Measurements from ENCODE around the gene ZFPM1.
"Not testable (repeated sequence)": the region's sequence is repeated elsewhere in the genome, so short reads cannot be mapped to it uniquely, and the experiment has no call there.

ZFPM1 gene

GRCh38 chr16:88480829-88481228 lies 27.7 kb downstream of the ZFPM1 start:
- DNase-seq = no peak
- no peak for ATAC-seq

GRCh38 chr16:88481851-88482250 lies 28.8 kb downstream of the ZFPM1 start:
- ATAC-seq (no peak), DNase-seq (no peak)

- DNase-seq = no peak
- no peak for ATAC-seq
These were observed 29.7 kb downstream of the ZFPM1 start for GRCh38 chr16:88482630-88483391.

GRCh38 chr16:88483392-88483641 lies 30.2 kb downstream of the ZFPM1 start:
- ATAC-seq = no peak

GRCh38 chr16:88484505-88485365 lies 31.7 kb downstream of the ZFPM1 start:
- no peak for ATAC-seq

More at GRCh38 chr16:88483392-88483641, 30.2 kb downstream of the ZFPM1 start:
- DNase-seq = no peak

GRCh38 chr16:88485366-88485741 lies 32.3 kb downstream of the ZFPM1 start:
- not testable (repeated sequence) for DNase-seq, ATAC-seq

More at GRCh38 chr16:88484505-88485365, 31.7 kb downstream of the ZFPM1 start:
- no peak for DNase-seq

GRCh38 chr16:88486398-88487123 lies 33.5 kb downstream of the ZFPM1 start:
- DNase-seq (no peak), ATAC-seq (no peak)

- DNase-seq (no peak), ATAC-seq (no peak)
These were observed 34.0 kb downstream of the ZFPM1 start for GRCh38 chr16:88487124-88487432.

- no peak for DNase-seq
- no peak for ATAC-seq
These were observed 35.1 kb downstream of the ZFPM1 start for GRCh38 chr16:88487920-88488851.

GRCh38 chr16:88489163-88489741 lies 36.2 kb downstream of the ZFPM1 start:
- ATAC-seq (no peak), DNase-seq (no peak)

GRCh38 chr16:88491001-88491559 lies 38.0 kb downstream of the ZFPM1 start:
- DNase-seq (no peak), ATAC-seq (no peak)

- ATAC-seq (no peak), DNase-seq (no peak)
These were observed 38.7 kb downstream of the ZFPM1 start for GRCh38 chr16:88491560-88492310.

GRCh38 chr16:88493879-88494278 lies 40.8 kb downstream of the ZFPM1 start:
- DNase-seq (no peak), ATAC-seq (no peak)

GRCh38 chr16:88494335-88495154 lies 41.5 kb downstream of the ZFPM1 start:
- DNase-seq (no peak), ATAC-seq (no peak)

GRCh38 chr16:88495268-88495772 lies 42.2 kb downstream of the ZFPM1 start:
- ATAC-seq = no peak
- no peak for DNase-seq

- DNase-seq = no peak
- no peak for ATAC-seq
These were observed 44.7 kb downstream of the ZFPM1 start for GRCh38 chr16:88497561-88498462.

- ATAC-seq (no peak), DNase-seq (no peak)
These were observed 45.6 kb downstream of the ZFPM1 start for GRCh38 chr16:88498576-88499208.

GRCh38 chr16:88499292-88499691 lies 46.2 kb downstream of the ZFPM1 start:
- no peak for DNase-seq
- ATAC-seq = no peak

All from stimulated activated naive CD8-positive, alpha-beta T cell treated with anti-CD3 and anti-CD28 coated beads, Interleukin-15, Interleukin-2, amounts not matched to agents 100 U/mL and 50 U/mL, for 24 hours (primary cell).